ENCODE measurements around the gene CWC25. TPM values are rescaled to one million over a fixed set of nuclear protein-coding genes. Genes with fewer than 3 reads are reported as not detected.

The CWC25 gene
- total and polyA plus RNA-seq, 2 of the 13 experiments (the other 11 are each of a cell fraction or from before 2014, with no cell fraction given) = 15.6 to 22.7 TPM

- no peak for TF ChIP-seq JUNB (CRISPR knock-in tag; IDR thresholded peaks at IDR 0.05; ENCODE audit: borderline replicate concordance)
- TF ChIP-seq ZNF234 (CRISPR knock-in tag; conservative IDR thresholded peaks at IDR 0.05) = no peak
- peak; percentile 39; the same call in 1 of the 2 replicates for TF ChIP-seq TOPORS (CRISPR knock-in tag; IDR thresholded peaks at IDR 0.05)
- no peak for TF ChIP-seq GTF2F1 (IDR thresholded peaks at IDR 0.05; ENCODE audit: low read length)
- TF ChIP-seq ZNF281 (CRISPR knock-in tag; IDR thresholded peaks at IDR 0.05; ENCODE audit: borderline replicate concordance) = peak; percentile 64; the same call in 1 of the 2 replicates
- TF ChIP-seq ZNF414 (CRISPR knock-in tag; IDR thresholded peaks at IDR 0.05) = peak; percentile 86; the same call in 1 of the 2 replicates
- TF ChIP-seq ZNF574 (CRISPR knock-in tag; IDR thresholded peaks at IDR 0.05) = peak; percentile 99
- peak; percentile 58; the same call in 1 of the 2 replicates for TF ChIP-seq ZNF788 (CRISPR knock-in tag; IDR thresholded peaks at IDR 0.05; ENCODE audit: borderline replicate concordance)
- no peak for TF ChIP-seq ZNF780A (CRISPR knock-in tag; IDR thresholded peaks at IDR 0.05)
- TF ChIP-seq ZNF768 (CRISPR knock-in tag; IDR thresholded peaks at IDR 0.05) = peak; percentile 1; the same call in 1 of the 2 replicates
- peak; percentile 76 for TF ChIP-seq HOXD1 (CRISPR knock-in tag; IDR thresholded peaks at IDR 0.05)
Observed at GRCh38 chr17:38752308-38753070, 72.6 kb downstream of the CWC25 start, which contains the start of gene PSMB3 (continued).

All from HepG2 (cell line).